ENCODE results near the gene SNX8.
A peak's percentile ranks its signal among the peaks of the same experiment; 100 is the strongest.

Gene SNX8

GRCh38 chr7:2259480-2259879 is 54.8 kb downstream of the SNX8 start:
- no peak for DNase-seq (ENCODE audit: low spot score)

GRCh38 chr7:2258661-2259365 is 55.4 kb downstream of the SNX8 start:
- DNase-seq (ENCODE audit: low spot score): no peak

- DNase-seq (ENCODE audit: low spot score): no peak
These were observed 56.6 kb downstream of the SNX8 start for GRCh38 chr7:2257651-2258050.

DNA sequence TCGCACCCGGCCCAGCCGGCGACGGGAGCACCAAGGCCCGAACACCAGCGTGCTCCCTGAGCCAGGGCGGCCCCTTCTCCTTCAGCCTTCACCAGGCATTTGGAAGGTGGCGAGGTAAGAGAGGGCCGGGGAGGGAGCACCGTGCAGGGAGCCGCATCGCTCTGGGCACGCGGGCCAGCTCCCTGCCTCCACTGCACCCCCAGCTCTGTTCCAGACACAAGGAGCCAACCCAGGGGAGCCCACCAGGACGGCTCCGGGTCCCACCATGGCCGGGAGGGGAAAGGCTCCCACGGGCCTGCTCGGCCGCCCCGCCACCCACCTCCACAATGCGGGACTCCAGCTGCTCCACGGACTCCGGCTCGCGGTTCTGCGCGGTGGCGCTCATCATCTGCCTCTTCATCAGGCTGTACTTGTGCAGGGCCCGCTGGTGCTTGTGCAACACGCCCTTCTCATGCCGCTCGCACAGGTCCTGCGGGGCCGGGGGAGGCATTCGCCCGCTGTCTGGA is 57.1 kb downstream of the SNX8 start:
- DNase-seq (ENCODE audit: low spot score): no peak

- no peak for DNase-seq (ENCODE audit: low spot score)
These were observed 57.8 kb downstream of the SNX8 start for GRCh38 chr7:2256306-2257045.

DNA sequence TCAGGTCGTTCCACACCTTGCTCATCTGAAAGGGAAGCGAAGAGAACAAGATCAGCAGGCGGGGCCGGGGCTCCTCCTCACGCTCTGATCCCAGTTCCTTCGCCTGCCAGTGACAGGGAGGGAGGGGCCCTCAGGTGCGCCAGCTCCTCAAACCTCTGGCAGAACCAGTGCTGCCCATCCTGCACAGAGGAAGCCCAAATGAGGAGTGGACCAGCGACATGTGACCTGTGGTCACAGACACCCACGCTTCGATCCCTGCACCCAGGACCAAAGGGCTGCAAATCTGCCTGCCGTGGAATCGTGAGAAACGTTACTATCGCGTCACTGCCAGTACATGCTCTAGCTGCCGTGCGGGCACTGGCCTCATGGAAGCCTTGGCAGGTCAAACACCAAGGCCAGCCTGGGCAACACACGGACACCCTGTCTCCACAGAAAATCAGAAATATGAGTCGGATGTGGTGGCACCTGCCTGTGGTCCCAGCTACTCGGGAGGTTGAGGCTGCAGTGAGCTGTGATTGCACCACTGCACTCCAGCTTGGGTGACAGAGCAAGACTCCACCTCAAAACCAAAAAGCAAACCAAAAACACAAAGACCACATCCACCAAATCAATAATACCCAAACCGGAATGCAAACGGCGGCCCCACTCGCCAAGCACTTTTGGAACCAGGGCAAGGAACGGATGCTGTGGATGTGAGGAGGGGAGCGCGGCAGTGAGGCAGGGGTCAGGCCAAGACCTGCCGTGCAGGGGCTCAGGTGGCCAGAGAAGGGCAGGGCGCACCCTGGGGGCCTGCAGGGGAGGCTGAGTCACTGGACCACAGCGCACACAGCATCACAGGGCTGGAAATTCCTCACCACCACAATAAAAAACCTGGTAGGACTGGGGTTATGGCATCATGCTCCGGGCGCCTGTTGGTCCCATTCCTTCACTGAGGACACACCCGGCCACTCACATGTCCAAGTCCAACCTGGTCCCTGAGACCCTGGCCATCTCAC is 58.8 kb downstream of the SNX8 start:
- no peak for DNase-seq (ENCODE audit: low spot score)

DNA sequence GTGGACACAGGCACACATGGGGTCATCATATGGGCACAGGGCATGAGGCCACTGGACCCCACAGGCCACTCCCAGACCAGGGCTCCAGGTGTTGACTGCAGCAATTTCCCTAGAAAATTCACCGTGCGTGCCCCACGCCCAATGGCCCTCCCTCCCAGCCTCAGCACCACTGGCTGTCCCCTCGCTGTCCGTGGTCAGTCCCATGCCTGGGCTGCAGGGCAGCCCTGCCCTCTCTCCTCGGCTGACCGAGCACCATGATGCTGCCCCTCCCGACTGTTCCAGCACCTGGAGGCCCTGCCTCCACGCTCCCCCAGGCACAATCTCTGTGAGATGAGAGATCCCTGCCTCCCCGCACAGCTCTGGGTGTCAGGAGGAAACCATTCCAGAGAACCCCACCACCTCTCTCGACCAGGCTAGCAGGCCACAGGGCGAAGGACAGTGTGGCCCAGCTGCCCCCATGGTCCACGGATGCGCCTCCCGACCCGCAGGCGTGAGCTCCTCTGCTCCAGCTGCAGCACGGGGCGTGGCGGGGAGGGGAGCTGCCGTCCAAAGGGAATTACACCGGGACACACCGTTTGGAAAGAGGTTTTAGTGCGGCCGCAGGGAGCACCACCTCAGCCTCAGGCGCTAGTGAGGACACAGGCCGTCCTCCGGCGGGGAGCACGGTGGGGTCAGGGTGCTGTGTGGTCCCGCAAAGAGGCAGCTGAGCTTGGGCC is 59.7 kb downstream of the SNX8 start:
- DNase-seq (ENCODE audit: low spot score): no peak

- no peak for DNase-seq (ENCODE audit: low spot score)
These were observed 60.6 kb downstream of the SNX8 start for GRCh38 chr7:2253525-2254244.

DNA sequence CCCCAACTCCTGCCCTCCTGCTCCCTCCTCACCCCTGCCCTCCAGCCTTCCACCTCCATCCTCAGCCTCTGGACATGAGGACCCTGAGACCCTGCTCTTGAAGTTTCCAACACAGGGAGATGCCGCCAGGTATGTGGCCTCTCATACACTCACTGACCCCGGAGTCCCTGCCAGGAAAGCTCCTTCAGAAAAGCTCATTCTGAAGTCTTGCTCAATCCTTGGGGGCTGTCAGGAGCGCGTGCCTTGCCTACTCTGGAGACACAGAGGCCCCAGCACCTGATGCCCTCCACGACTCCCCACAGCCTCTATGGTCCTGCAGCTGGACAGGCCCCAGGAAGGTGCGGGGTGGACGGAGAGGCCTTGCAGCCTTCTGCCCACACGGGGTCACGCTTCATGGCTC is 61.2 kb downstream of the SNX8 start:
- no peak for DNase-seq (ENCODE audit: low spot score)

- no peak for DNase-seq (ENCODE audit: low spot score)
These were observed 62.1 kb downstream of the SNX8 start for GRCh38 chr7:2251841-2252771.

GRCh38 chr7:2251381-2251780 is 62.9 kb downstream of the SNX8 start:
- DNase-seq (ENCODE audit: low spot score): no peak

DNA sequence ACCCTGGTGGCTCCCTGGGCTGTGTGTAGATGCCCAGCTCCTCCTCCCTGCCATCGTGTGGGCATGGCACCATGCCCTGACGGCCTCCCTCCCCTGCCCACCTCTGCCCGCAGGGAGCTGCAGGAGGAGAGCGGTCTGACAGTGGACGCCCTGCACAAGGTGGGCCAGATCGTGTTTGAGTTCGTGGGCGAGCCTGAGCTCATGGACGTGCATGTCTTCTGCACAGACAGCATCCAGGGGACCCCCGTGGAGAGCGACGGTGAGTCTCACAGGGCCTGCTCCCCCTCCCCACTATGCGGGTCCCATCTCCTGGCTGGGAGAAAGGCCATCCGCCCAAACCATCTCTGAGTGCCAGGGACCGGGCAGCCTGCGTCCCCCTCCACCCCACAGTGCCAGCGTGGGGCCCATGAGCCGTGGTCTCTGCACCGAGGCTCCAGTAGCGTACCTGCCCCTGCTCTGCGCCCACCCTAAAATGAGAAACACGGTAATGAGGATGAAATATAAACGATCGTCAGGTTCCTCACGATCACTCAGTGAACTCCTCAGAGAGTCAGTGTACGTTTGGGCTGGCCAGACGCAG is 64.4 kb downstream of the SNX8 start:
- DNase-seq (ENCODE audit: low spot score): no peak

GRCh38 chr7:2248984-2249694 is 65.1 kb downstream of the SNX8 start:
- no peak for DNase-seq (ENCODE audit: low spot score)

DNA sequence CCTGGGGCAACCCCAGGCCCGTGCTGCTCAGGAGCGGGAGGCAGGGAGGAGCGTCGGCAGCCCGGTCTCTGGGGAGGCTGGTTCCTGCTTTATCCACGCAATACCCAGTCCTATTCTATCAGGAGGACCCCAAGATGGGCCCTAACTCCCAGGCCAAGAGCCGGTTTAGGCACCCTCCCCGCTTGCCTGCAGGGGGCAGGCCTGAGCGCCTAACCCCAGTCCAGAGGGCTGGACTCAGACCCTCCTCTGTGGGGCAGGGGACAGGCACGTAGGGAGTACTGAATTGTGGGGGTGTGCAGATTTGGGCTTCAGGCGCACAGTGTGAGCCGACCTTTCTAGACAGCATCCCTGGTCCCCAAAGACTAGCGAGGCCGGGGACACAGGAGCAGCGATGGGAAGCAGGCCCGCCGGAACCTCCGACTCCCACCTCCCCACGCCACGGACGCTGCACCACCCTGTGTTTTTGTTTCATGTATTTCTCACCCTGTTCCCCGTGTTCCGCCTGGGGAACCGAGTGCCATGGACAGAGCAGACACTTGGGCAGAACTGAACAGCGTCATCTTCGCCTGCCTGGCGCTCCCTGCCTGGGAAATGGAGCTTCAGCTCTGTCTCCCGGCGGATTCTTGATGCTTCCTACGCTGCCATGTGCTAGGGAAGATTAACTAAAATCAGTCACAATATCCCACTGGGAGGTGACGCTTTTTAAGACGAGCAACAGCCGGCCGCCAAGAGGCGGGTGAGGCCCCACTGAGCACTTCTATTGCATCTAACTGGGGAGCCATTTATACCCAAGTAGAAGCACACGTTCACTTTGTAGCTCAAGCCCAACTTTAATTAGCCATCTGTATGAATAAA is 66.9 kb downstream of the SNX8 start:
- peak; percentile 89 for DNase-seq (ENCODE audit: low spot score)

DNA sequence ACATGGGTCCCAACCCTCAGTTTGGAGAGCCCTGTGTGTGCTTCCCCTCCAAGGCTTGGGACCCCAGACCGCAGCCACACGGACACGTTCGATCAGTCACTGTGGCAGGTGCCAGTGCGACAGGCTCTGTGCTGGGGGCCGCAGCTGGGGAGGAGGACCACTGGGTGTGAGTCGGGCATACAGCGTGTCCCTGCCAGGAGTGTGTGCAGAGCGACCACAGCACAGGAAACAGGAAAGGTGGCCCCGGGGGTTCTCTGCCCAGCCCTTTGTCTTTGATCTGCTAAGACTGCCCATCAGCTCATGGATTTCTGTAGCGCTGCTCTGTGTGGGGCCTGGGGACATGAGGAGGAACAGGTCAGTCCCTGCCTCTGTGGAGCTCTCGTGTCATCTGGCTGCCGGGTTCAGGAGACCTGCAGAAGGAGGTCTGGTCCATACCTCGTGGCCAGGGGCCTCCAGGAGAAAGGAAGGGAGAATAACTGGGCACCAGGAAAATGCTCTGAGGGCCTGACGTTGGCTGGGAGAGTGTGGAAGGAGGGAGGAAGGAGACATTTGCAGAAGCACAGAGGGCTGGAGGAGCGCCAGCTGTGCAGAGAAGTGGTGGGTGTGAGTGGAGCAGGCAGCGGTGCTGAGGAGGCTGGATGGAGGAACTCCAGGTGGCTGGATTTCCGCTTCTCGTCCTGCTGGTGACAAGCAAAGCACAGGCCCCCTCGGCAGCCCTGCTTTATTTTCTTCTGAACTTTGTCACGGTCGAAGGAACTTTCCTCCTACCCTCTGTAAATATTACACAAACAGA is 68.2 kb downstream of the SNX8 start:
- no peak for DNase-seq (ENCODE audit: low spot score)

GRCh38 chr7:2244404-2244995 is 69.7 kb downstream of the SNX8 start:
- no peak for DNase-seq (ENCODE audit: low spot score)

DNA sequence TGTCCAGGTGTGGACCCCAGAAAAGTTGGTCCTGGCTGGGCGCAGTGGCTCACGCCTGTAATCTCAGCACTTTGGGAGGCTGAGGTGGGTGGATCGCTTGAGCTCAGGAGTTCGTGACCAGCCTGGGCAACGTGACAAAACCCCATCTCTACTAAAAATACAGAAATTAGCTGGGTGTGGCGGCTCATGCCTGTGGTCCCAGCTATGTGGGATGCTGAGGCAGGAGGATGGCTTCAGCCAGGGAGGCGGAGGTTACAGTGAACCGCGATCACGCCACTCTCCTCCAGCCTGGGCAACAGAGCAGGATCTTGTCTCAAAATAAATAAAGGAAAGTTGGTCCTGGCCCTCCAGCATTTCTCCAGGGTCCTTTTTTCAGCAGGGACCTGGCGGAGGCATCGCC is 70.8 kb downstream of the SNX8 start:
- no peak for DNase-seq (ENCODE audit: low spot score)

Data from HuH-7.5 (cell line).